ENCODE measurements around the gene PAN2. TPM values are rescaled to one million over a fixed set of nuclear protein-coding genes. Genes with fewer than 3 reads are reported as not detected.

Gene PAN2
- total RNA-seq = 52.6 and 63.1 TPM in 2 replicates
- polyA plus RNA-seq = 72.7 and 76.0 TPM in 2 replicates

- Histone ChIP-seq H3K4me1 (ENCODE audit: low read depth) (peaks cover 5% of the 10 kb centered on the region), H3K9me3 (ENCODE audit: low read depth) (no peaks in the 10 kb centered on the region), H3K27ac (peak within 1 kb of the TSS; percentile 96), H3K4me3 (peak within 1 kb of the TSS; percentile 57), H3K27me3 (no peaks in the 10 kb centered on the region), H3K36me3 (no peaks in the 10 kb centered on the region)
- DNase-seq (ENCODE audit: low read depth in 1 of 2, low spot score in 1 of 2) = peak; percentile 95 to 99
- TF ChIP-seq, protein P1, sequence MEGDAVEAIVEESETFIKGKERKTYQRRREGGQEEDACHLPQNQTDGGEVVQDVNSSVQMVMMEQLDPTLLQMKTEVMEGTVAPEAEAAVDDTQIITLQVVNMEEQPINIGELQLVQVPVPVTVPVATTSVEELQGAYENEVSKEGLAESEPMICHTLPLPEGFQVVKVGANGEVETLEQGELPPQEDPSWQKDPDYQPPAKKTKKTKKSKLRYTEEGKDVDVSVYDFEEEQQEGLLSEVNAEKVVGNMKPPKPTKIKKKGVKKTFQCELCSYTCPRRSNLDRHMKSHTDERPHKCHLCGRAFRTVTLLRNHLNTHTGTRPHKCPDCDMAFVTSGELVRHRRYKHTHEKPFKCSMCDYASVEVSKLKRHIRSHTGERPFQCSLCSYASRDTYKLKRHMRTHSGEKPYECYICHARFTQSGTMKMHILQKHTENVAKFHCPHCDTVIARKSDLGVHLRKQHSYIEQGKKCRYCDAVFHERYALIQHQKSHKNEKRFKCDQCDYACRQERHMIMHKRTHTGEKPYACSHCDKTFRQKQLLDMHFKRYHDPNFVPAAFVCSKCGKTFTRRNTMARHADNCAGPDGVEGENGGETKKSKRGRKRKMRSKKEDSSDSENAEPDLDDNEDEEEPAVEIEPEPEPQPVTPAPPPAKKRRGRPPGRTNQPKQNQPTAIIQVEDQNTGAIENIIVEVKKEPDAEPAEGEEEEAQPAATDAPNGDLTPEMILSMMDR (IDR thresholded peaks at IDR 0.05; ENCODE audit: low read depth, low read length) = peak; percentile 67
Observed at GRCh38 chr12:56333679-56334489, at the start of gene PAN2. Gene PAN2 (minus strand): TSS chr12:56334000. CDS start chr12:56333094, 906 bp downstream.

GRCh38 chr12:56382611-56383010 lies 48.8 kb upstream of the PAN2 start:
- Histone ChIP-seq H3K4me3 (no peak overlapping the region), H3K4me1 (ENCODE audit: low read depth) (no peaks in the 10 kb centered on the region), H3K27me3 (no peaks in the 10 kb centered on the region), H3K27ac (no peak overlapping the region), H3K36me3 (no peaks in the 10 kb centered on the region), H3K9me3 (ENCODE audit: low read depth) (no peaks in the 10 kb centered on the region)
- DNase-seq (ENCODE audit: low read depth in 1 of 2, low spot score in 1 of 2) = no peak
- TF ChIP-seq, protein P1 (IDR thresholded peaks at IDR 0.05; ENCODE audit: low read depth, low read length) = no peak

GRCh38 chr12:56377989-56378316 lies 44.2 kb upstream of the PAN2 start:
- Histone ChIP-seq H3K27me3 (no peaks in the 10 kb centered on the region), H3K36me3 (no peaks in the 10 kb centered on the region), H3K9me3 (ENCODE audit: low read depth) (no peaks in the 10 kb centered on the region), H3K4me3 (no peak overlapping the region), H3K4me1 (ENCODE audit: low read depth) (no peaks in the 10 kb centered on the region), H3K27ac (no peak overlapping the region)
- DNase-seq (ENCODE audit: low read depth in 1 of 2, low spot score in 1 of 2) = no peak
- TF ChIP-seq, protein P1 (IDR thresholded peaks at IDR 0.05; ENCODE audit: low read depth, low read length) = no peak

- H3K9me3 ChIP-seq (ENCODE audit: low read depth) = no peaks in the 10 kb centered on the region
- no peak overlapping the region for H3K27ac ChIP-seq
- no peak for DNase-seq (ENCODE audit: low read depth in 1 of 2, low spot score in 1 of 2)
- H3K4me1 ChIP-seq (ENCODE audit: low read depth) = no peaks in the 10 kb centered on the region
- H3K4me3 ChIP-seq = no peak overlapping the region
- TF ChIP-seq, protein P1 (IDR thresholded peaks at IDR 0.05; ENCODE audit: low read depth, low read length) = no peak
- H3K27me3 ChIP-seq = no peaks in the 10 kb centered on the region
- no peaks in the 10 kb centered on the region for H3K36me3 ChIP-seq
Observed at GRCh38 chr12:56377310-56377988, 43.6 kb upstream of the PAN2 start.

GRCh38 chr12:56375598-56376434 lies 42.0 kb upstream of the PAN2 start:
- no peak overlapping the region for H3K27ac ChIP-seq

More at GRCh38 chr12:56375598-56376434, 42.0 kb upstream of the PAN2 start:
- Histone ChIP-seq H3K9me3 (ENCODE audit: low read depth) (no peaks in the 10 kb centered on the region), H3K27me3 (no peaks in the 10 kb centered on the region), H3K4me1 (ENCODE audit: low read depth) (no peaks in the 10 kb centered on the region), H3K36me3 (no peaks in the 10 kb centered on the region), H3K4me3 (no peak overlapping the region)
- TF ChIP-seq, protein P1 (IDR thresholded peaks at IDR 0.05; ENCODE audit: low read depth, low read length) = no peak
- no peak for DNase-seq (ENCODE audit: low read depth in 1 of 2, low spot score in 1 of 2)

Data from cardiac muscle cell (in vitro differentiated cells and primary cell).